ENCODE measurements around the gene LEMD2. TPM values are rescaled to one million over a fixed set of nuclear protein-coding genes. Genes with fewer than 3 reads are reported as not detected.

LEMD2 gene
- total and polyA plus RNA-seq, 10 donors: 38.6 to 97.6 (median 61.6) TPM

DNA sequence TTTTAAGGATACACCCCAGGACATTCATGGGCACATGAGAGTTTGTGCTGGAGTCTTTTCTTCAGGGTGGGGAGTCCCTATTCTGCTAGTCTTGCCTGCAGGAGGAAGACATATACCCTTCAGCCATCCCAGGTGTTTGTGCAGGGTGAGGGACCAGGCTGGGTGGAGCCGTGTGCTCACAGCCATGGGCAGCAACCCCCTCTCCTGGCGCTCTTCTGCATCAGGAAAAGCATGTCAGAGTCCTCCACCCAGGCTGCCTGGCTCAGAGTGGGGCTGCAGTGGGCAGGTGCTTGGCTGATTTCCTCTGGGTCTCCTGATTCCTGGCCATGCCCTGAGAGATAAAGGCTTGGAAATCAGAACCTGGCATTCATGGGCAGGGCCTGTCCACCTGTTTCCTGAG, 37.6 kb upstream of the LEMD2 start:
- no peak overlapping the region for H3K4me3 ChIP-seq
- peaks cover 0 to 11% (median 0%) of the 10 kb centered on the region in 6 donors for H3K4me1 ChIP-seq
- no peaks in the 10 kb centered on the region for H3K36me3 ChIP-seq
- H3K27me3 ChIP-seq (replicated peaks in 1 of 7): peaks cover 0 to 32% (median 0%) of the 10 kb centered on the region in 7 donors
- 21 to 40% (median 25%) methylated on average over 1 to 2 of the region's 2 CpGs for WGBS, 5 donors
- H3K9me3 ChIP-seq: no peaks in the 10 kb centered on the region
- DNase-seq: no peak
- TF ChIP-seq, protein P1, sequence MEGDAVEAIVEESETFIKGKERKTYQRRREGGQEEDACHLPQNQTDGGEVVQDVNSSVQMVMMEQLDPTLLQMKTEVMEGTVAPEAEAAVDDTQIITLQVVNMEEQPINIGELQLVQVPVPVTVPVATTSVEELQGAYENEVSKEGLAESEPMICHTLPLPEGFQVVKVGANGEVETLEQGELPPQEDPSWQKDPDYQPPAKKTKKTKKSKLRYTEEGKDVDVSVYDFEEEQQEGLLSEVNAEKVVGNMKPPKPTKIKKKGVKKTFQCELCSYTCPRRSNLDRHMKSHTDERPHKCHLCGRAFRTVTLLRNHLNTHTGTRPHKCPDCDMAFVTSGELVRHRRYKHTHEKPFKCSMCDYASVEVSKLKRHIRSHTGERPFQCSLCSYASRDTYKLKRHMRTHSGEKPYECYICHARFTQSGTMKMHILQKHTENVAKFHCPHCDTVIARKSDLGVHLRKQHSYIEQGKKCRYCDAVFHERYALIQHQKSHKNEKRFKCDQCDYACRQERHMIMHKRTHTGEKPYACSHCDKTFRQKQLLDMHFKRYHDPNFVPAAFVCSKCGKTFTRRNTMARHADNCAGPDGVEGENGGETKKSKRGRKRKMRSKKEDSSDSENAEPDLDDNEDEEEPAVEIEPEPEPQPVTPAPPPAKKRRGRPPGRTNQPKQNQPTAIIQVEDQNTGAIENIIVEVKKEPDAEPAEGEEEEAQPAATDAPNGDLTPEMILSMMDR (IDR thresholded peaks at IDR 0.05 in 8 of 11, conservative IDR thresholded peaks at IDR 0.05 in 3 of 11): no peak
- TF ChIP-seq POLR2AphosphoS5 (IDR thresholded peaks at IDR 0.05): no peak
- TF ChIP-seq POLR2A (IDR thresholded peaks at IDR 0.05): no peak
- no peak overlapping the region for H3K27ac ChIP-seq
- intact Hi-C loops (cut with DNase I; ENCODE audit: low total_unique reads): no loop called here

DNA sequence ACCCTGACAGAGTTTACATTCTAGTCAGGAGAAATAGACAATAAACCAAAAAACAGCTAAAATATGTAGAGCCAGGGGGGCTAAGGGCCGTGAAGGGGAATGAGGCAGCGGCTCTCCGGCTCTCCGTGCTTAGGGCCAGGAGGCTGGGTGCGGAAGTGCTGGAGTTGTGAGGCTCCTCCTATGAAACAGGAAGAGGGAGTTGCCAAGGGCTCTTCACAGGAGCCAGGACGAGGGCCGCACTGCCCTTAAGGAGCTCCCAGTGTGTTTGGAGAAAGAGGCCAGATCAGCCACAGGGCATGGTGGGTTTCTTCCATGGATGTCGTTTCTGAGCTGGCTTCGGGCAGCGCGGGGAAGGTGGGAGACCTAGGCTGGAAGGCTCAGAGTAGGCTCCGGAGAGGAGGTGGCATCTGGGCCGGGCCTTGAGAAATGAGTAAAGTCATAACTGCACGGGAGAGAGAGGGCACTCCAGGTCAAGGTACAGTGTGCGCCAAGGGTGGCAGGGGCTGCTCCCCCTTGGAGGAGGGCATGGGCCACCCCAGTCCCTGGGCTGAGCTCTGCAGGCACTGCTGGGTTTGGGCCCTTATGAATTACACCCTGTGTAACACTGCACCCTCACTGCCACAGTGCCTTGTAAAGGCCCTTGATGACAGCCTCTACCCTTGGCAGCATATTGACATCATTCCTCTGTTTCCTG, 35.7 kb upstream of the LEMD2 start:
- Histone ChIP-seq H3K4me1 (peaks cover 0 to 7% (median 0%) of the 10 kb centered on the region in 6 donors), H3K9me3 (no peaks in the 10 kb centered on the region), H3K27me3 (replicated peaks in 1 of 7) (peaks cover 0 to 24% (median 0%) of the 10 kb centered on the region in 7 donors), H3K36me3 (no peaks in the 10 kb centered on the region), H3K4me3 (peak overlapping the region in 1 of 8 donors; percentile 17), H3K27ac (peak overlapping the region in 6 of 8 donors; percentile 29 to 64 (median 51))
- WGBS, 5 donors: 63 to 81% (median 71%) methylated on average over 15 of the region's 15 CpGs
- intact Hi-C loops (cut with DNase I; ENCODE audit: low total_unique reads): no loop called here
- TF ChIP-seq POLR2A (IDR thresholded peaks at IDR 0.05) (no peak), POLR2AphosphoS5 (IDR thresholded peaks at IDR 0.05) (peak in 2 of 3 donors; percentile 20 to 54)
- TF ChIP-seq, protein P1 (IDR thresholded peaks at IDR 0.05 in 8 of 11, conservative IDR thresholded peaks at IDR 0.05 in 3 of 11): no peak
- no peak for DNase-seq

DNA sequence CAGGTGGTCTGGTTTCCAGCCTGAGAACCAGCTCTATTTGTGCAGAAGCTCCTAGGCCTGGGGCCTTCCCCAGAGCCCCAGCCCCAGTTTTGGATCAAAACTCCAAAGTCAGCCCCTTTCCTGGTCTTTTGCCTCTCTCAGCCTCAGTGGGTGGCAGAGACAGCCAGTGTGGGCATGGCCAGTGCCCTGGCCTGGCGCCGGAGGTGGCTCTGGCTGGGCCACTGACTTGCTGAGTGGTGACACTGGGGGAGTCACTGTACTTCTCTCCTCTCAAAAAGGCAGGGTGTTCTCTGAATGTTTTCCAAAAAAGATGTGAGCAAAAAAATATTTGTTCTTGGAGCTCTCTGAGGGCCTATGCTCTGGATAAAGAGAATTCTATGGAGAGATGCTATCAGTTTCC, 34.9 kb upstream of the LEMD2 start:
- no peaks in the 10 kb centered on the region for H3K9me3 ChIP-seq
- no peak for DNase-seq
- H3K4me1 ChIP-seq: peaks cover 0 to 7% (median 0%) of the 10 kb centered on the region in 6 donors
- peaks cover 0 to 19% (median 0%) of the 10 kb centered on the region in 7 donors for H3K27me3 ChIP-seq (replicated peaks in 1 of 7)
- H3K36me3 ChIP-seq: no peaks in the 10 kb centered on the region
- peak overlapping the region in 2 of 8 donors; percentile 51 to 64 for H3K27ac ChIP-seq
- no peak for TF ChIP-seq POLR2AphosphoS5 (IDR thresholded peaks at IDR 0.05)
- TF ChIP-seq POLR2A (IDR thresholded peaks at IDR 0.05): no peak
- TF ChIP-seq, protein P1 (IDR thresholded peaks at IDR 0.05 in 8 of 11, conservative IDR thresholded peaks at IDR 0.05 in 3 of 11): no peak
- WGBS, 5 donors: 54 to 93% (median 79%) methylated on average over 2 of the region's 2 CpGs
- H3K4me3 ChIP-seq: no peak overlapping the region
- intact Hi-C loops (cut with DNase I; ENCODE audit: low total_unique reads): no loop called here

DNA sequence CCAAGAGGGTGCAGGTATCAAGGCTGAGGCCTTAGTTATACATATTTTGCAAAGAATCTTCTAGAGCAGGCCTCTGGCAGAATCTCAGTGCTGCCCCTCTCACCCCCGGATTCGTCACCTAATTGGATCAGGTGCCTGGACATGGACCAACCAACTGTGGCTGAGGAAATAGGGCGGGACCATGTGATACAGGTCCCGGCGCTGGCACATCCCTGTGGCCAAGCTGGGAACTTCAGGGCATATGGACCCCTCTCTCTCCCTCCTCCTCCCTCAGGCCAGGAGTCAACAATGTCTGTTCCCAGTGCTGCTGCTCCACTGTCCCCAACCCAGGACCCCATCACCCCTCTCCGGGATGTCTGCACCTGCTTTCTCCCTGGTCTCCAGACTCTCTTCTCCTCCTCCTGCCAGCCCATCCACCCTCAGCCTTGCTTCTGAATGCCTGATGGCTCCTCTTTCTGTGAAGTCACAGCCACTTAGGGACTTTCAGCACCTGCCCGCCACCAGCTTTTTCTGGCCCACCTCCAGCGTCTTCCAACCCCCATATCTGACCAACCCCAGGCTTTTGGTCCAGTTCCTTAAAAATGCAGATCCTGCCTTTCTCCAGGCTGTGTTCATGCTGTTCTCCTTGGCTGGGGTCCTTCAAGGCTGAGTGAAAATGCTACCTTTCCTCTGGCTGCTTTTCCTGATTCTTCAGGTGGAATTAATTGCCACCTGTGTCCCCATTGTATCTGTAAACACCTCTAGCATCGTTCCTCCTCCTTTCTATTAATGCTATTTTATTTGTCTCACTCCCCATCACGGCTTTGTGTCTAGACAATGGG, 33.9 kb upstream of the LEMD2 start:
- H3K4me3 ChIP-seq: no peak overlapping the region
- no peaks in the 10 kb centered on the region for H3K9me3 ChIP-seq
- WGBS, 5 donors: 69 to 82% (median 76%) methylated on average over 7 to 10 of the region's 10 CpGs
- peaks cover 0 to 7% (median 0%) of the 10 kb centered on the region in 6 donors for H3K4me1 ChIP-seq
- TF ChIP-seq, protein P1 (IDR thresholded peaks at IDR 0.05 in 8 of 11, conservative IDR thresholded peaks at IDR 0.05 in 3 of 11): peak in 1 of 11 experiments; percentile 16
- TF ChIP-seq POLR2A (IDR thresholded peaks at IDR 0.05) (no peak), POLR2AphosphoS5 (IDR thresholded peaks at IDR 0.05) (no peak)
- no peak for DNase-seq
- peaks cover 0 to 9% (median 0%) of the 10 kb centered on the region in 7 donors for H3K27me3 ChIP-seq (replicated peaks in 1 of 7)
- no peaks in the 10 kb centered on the region for H3K36me3 ChIP-seq
- no peak overlapping the region for H3K27ac ChIP-seq
- intact Hi-C loops (cut with DNase I; ENCODE audit: low total_unique reads): no loop called here
